Right cardiac atrium (tissue), 5 donors: ENCODE measurements around the gene ZNF24. TPM values are rescaled to one million over a fixed set of nuclear protein-coding genes. Genes with fewer than 3 reads are reported as not detected.

Experiments
- ATAC-seq, 2 donors: fragments of 200-7000 bp; cut with Tn5 transposase; one replicate each; pipeline versions ENCODE4 v1.8.0 to v1.9.1; 2020; ENCODE audit warnings: moderate library complexity in 2 of 2, mild to moderate bottlenecking in 1 of 2
- DNase-seq, 3 donors: peaks; one replicate each; pipeline ENCODE4 v3.0.0-alpha.2; 2020
- H3K27ac ChIP-seq: one replicate; pipeline ENCODE4 v1.5.1; 2013; ENCODE audit warnings: mild to moderate bottlenecking, low read length, control low read depth, moderate library complexity
- H3K27me3 ChIP-seq: one replicate; pipeline ENCODE4 v1.6.1; 2013; ENCODE audit not compliant: control insufficient read depth, insufficient read depth
- H3K4me1 ChIP-seq: one replicate; pipeline ENCODE4 v1.6.1; 2013; ENCODE audit warnings: low read length; ENCODE audit not compliant: control insufficient read depth, insufficient read depth
- H3K4me3 ChIP-seq: one replicate; pipeline ENCODE4 v1.5.1; 2013; ENCODE audit warnings: low read length, control low read depth
- H3K9me3 ChIP-seq: one replicate; pipeline ENCODE4 v1.6.1; 2013; ENCODE audit warnings: low read length; ENCODE audit not compliant: control insufficient read depth
- WGBS: extraction: QIAGEN DNeasy Blood & Tissue Kit; methylation state at CpG from one replicate; pipeline ENCODE4 v1.1.7; 2013; 5-methylcytosine and 5-hydroxymethylcytosine counted together
- intact Hi-C, 4 donors: fragments of 100-400 bp; cut with DNase I; formaldehyde crosslinking; loops; one replicate each; pipeline versions ENCODE4 v1.11.0 to v1.14.0; 2022 to 2023
- polyA plus RNA-seq: library from polyadenylated mRNA; stranded (reverse); fragments of 200-250 nt; gene quantifications from one replicate; pipeline ENCODE4 v1.2.3, GENCODE V29; 2013
- total RNA-seq, 4 donors: library from RNA; stranded (reverse); fragmentation: NEBNext Ultra II Directional; extraction: Animal tissue kit (Norgen Biotek cat#: 25700); gene quantifications; one replicate each; pipeline ENCODE4 v1.2.1, GENCODE V29; 2021
- donor health status: healthy with polysubstance abuse.
- donor health status: DM: no; HTN: yes; CAD: no.
- donor health status: DM: no; HTN: no; CAD: no.
- donor health status: DM: no; HTN: yes; CAD: no; lungs with severe emphysema.
- donor health status: DM: yes; HTN: yes; CAD: no.

The ZNF24 gene
- total and polyA plus RNA-seq, 5 donors = 15.4 to 56.5 (median 51.2) TPM

DNA sequence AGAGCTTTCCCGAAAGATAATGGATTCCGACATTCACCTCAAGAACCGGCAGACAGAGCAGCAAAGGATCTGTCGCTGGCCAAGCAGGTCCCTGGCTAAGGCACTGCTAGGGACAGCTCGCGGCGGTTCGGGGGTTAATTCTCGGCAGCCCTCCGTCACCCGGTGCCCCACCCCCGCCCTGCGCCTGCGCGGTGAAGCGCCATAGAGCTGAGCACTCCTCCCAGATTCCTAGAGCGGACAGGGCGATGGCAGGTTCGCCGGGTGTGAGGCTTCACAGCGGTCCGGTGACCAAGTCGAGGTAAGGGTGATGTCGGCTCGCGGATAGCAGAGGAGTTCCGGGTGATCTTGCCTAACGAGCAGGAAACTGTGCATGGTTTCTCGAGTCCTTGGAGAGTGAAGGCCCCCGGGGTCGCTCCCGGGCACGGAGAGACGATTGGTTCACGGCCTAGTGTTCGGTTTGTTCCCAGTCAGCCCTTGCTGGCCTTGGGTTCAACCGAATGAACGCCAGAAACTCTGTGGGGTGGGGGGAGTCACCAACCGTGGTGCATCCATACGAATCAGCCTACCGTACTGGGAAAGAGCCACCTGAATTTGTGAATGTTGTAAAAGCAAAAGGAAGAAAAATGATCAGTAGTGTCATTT, 54.0 kb downstream of the ZNF24 start, which contains the start of gene ZSCAN30:
Gene ZSCAN30 (minus strand): TSS at position 136 of the 642 bp plus-strand sequence. CDS start 25,877 bp downstream, outside the sequence.
- Histone ChIP-seq H3K27ac (peak within 1 kb of the TSS; percentile 53), H3K9me3 (no peaks in the 10 kb centered on the region), H3K27me3 (no peaks in the 10 kb centered on the region), H3K4me3 (peak within 1 kb of the TSS; percentile 72), H3K4me1 (peaks cover 7% of the 10 kb centered on the region)
- under 1% methylated on average over 41 of the region's 41 CpGs for WGBS
- ATAC-seq (peak; percentile 99), DNase-seq (peak; percentile 94 to 99 (median 98))
- intact Hi-C loops = no loop called here

GRCh38 chr18:35289727-35290093, 54.5 kb downstream of the ZNF24 start:
- Histone ChIP-seq H3K27ac (peak overlapping the region; percentile 32), H3K27me3 (no peaks in the 10 kb centered on the region), H3K9me3 (no peaks in the 10 kb centered on the region), H3K4me1 (peaks cover 7% of the 10 kb centered on the region), H3K4me3 (peak overlapping the region; percentile 72)
- intact Hi-C loops = loop anchor here in 1 of 4 donors (10.0 kb wide), 1 partner anchor 45 kb away; no protein-coding TSS in a partner anchor
- peak; percentile 25 to 39 for ATAC-seq
- WGBS = 0% methylated on average over 8 of the region's 8 CpGs
- peak in 1 of 3 donors; percentile 67 for DNase-seq

- ATAC-seq (peak in 1 of 2 donors; percentile 30), DNase-seq (no peak)
- Histone ChIP-seq H3K27me3 (no peaks in the 10 kb centered on the region), H3K4me3 (peak overlapping the region; percentile 72), H3K9me3 (no peaks in the 10 kb centered on the region), H3K4me1 (peaks cover 7% of the 10 kb centered on the region), H3K27ac (peak overlapping the region; percentile 32)
- intact Hi-C loops = loop anchor here in 1 of 4 donors (10.0 kb wide), 1 partner anchor 46 kb away; no protein-coding TSS in a partner anchor
- WGBS = 6% methylated on average over 6 of the region's 6 CpGs
Measured at GRCh38 chr18:35289293-35289692, 54.9 kb downstream of the ZNF24 start.

GRCh38 chr18:35284841-35285240, 59.4 kb downstream of the ZNF24 start:
- H3K27ac ChIP-seq = no peak overlapping the region
- H3K4me1 ChIP-seq = peaks cover 3% of the 10 kb centered on the region
- H3K9me3 ChIP-seq = no peaks in the 10 kb centered on the region
- ATAC-seq (no peak), DNase-seq (no peak)
- intact Hi-C loops = loop anchor here in 1 of 4 donors (10.0 kb wide), 1 partner anchor 50 kb away; no protein-coding TSS in a partner anchor
- over 99% methylated on average over 3 of the region's 3 CpGs for WGBS
- H3K27me3 ChIP-seq = no peaks in the 10 kb centered on the region
- no peak overlapping the region for H3K4me3 ChIP-seq

DNA sequence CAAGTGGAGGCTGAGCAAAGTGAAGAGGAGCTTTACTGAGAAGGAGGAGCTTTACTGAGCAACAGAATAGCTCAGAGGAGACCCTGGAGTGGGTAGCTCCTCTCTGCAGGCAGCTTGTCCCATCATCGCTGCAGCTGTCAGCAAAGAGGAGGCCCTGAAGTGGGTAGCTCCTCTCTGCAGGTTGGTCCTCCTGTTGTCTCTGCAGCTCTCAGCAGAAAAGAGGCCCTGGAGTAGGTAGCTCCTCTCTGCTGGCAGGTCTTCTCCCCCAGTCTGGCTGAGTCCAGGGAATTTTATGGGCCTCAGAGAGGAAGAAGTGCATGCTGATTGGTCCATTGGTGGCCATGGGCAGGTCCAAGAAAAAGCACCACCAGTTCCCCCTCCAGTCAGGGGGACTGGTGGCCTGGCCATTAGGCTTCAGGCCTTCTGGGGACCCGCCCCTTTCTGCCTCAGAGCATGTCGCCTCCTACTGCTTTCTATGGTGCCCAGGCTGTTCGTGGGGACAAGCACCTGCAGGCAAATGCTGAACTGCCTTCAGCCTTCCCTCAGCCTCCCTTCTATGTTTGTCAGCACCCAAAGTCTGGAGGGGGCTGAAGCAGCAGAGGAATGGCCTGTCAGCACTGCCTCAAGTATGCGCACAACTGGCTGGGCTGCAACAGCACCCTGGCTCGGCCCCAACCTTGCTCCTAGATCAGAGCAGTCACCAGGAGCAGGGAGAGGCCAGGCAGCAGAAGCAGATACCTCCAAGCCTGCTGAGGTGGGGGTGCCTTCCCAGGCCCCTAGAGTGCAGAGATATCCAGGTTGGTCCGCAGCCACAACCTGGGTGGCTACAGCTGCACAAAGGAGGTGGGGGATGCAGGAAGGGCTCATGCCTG, 60.1 kb downstream of the ZNF24 start:
- no peaks in the 10 kb centered on the region for H3K27me3 ChIP-seq
- peaks cover under 1% of the 10 kb centered on the region for H3K4me1 ChIP-seq
- intact Hi-C loops = loop anchor here in 1 of 4 donors (10.0 kb wide), 1 partner anchor 51 kb away; no protein-coding TSS in a partner anchor
- DNase-seq (no peak), ATAC-seq (peak; percentile 25 to 47)
- H3K4me3 ChIP-seq = no peak overlapping the region
- H3K9me3 ChIP-seq = no peaks in the 10 kb centered on the region
- WGBS = 91% methylated on average over 7 of the region's 7 CpGs
- H3K27ac ChIP-seq = no peak overlapping the region

GRCh38 chr18:35282353-35282752, 61.9 kb downstream of the ZNF24 start:
- ATAC-seq (no peak), DNase-seq (no peak)
- no peak overlapping the region for H3K27ac ChIP-seq
- no peaks in the 10 kb centered on the region for H3K27me3 ChIP-seq
- intact Hi-C loops = loop anchor here in 1 of 4 donors (10.0 kb wide), 1 partner anchor 52 kb away; no protein-coding TSS in a partner anchor
- H3K4me1 ChIP-seq = no peaks in the 10 kb centered on the region
- no peak overlapping the region for H3K4me3 ChIP-seq
- WGBS = 88% methylated on average over 1 of the region's 1 CpG
- no peaks in the 10 kb centered on the region for H3K9me3 ChIP-seq

Other genes starting within 250 kb of the ZNF24 start
- 10 to 100 TPM; 18.6 to 21.8 (median 19.4) TPM for gene ZNF397, start 103.4 kb downstream of the ZNF24 start, total RNA-seq
- gene ZNF397, start 103.4 kb downstream of the ZNF24 start, polyA plus RNA-seq = 12.5 TPM
- gene ZSCAN30, start 54.2 kb downstream of the ZNF24 start, total RNA-seq = 10 to 100 TPM; 17.6 to 30.9 (median 20.4) TPM
- 16.9 TPM for gene ZSCAN30, start 54.2 kb downstream of the ZNF24 start, polyA plus RNA-seq
- 1 to 10 TPM in 3 of 4 donors, under 1 TPM in 1; 0.89 to 1.7 (median 1.4) TPM for gene ZNF396, start 32.9 kb upstream of the ZNF24 start, total RNA-seq
- 0.72 TPM for gene ZNF396, start 32.9 kb upstream of the ZNF24 start, polyA plus RNA-seq
- gene INO80C, start 153.5 kb upstream of the ZNF24 start, total RNA-seq = 10 to 100 TPM; 25.4 to 27.2 (median 26.0) TPM
- 36.1 TPM for gene INO80C, start 153.5 kb upstream of the ZNF24 start, polyA plus RNA-seq
- gene GALNT1, start 237.3 kb upstream of the ZNF24 start, total RNA-seq = 10 to 100 TPM; 47.8 to 60.3 (median 56.2) TPM
- 17.8 TPM for gene GALNT1, start 237.3 kb upstream of the ZNF24 start, polyA plus RNA-seq